ENCODE measurements around the gene FBLN2. TPM values are rescaled to one million over a fixed set of nuclear protein-coding genes. Genes with fewer than 3 reads are reported as not detected.

FBLN2 gene
- total and polyA plus RNA-seq, 2 of the 13 experiments (the other 11 are each of a cell fraction or from before 2014, with no cell fraction given), result not detected

DNA sequence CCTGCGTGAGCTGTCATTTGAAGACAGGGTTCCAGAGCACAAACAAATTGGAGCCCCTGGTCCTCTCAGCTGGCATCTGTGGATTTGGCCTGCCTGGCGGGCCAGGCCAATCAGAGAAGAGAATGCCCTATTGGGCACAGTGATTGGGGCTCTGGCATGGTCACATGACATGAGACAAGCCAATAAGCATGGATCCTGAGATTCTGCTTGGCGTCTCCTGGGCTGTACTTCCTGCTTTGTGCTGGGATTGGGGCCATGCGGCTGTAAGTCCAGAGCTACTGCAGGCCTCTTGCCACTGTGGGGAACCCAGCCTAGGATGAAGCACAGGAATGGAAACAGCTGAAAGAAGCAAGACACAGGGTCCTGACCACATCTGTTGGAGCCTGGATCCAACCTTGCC lies 121.4 kb downstream of the FBLN2 start:
- in situ Hi-C loops (cut with HindIII; ENCODE audit: extremely low pct_ligation_motif_present, low pct_unique_long_range_greater_than_20kb), result no loop called here
- 0% methylated on average over 2 of the region's 4 CpGs for WGBS (ENCODE audit: low lambda C conversion rate)
- POLR2A ChIA-PET, result no interaction called here

DNA sequence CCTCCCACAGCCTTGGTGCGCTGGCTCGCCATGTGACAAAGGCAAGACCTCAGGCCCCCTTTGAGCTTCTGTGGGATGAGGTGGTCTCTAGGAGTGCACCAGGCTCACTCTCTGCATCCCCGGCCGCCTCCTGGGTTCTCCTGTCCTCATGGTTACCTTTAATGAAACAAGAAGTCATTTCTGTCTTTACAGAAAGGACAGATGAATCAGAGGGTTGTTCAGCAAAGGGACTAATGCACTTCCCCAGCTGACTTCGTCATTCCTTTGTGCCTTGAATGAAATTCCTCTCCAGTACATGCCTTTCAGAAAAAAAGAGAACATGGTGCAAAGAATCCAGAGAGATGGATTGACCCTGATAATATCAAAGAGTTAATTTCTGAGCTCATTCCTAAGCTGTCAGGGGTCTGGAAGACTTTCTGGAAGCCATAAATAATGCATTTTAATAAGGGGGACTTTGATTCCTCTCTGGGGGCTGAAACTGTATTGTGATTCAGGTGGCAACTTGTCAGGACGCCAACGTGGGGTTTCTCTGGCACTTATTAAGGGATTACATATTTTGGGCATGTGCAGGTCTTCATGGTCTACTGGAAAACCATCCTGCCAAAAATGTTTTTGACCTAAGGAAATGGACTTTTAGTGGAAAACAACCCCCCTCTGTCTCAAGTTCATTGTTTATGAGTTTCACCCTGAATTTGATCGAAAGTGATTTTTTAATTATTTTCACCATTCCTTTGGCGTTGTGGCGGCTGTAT lies 122.7 kb downstream of the FBLN2 start:
- DNase-seq (ENCODE audit: low spot score) (no peak), FAIRE-seq (no peak), ATAC-seq (no peak)
- Histone ChIP-seq H3K4me3 (replicated peaks in 1 of 3; ENCODE audit: insufficient read depth in 1 of 3, low read depth in 2 of 3, low read length in 3 of 3) (no peak overlapping the region), H3K27ac (ENCODE audit: extremely low read length, insufficient read depth, low read length) (no peak overlapping the region), H3K27me3 (ENCODE audit: control insufficient read depth in 1 of 2, insufficient read depth in 2 of 2, low read length in 2 of 2) (peaks cover 3 to 38% of the 10 kb centered on the region in 2 experiments; a peak in 4 of 5 replicates), H3K79me2 (ENCODE audit: insufficient read depth, low read length) (no peaks in the 10 kb centered on the region), H3K36me3 (replicated peaks in 1 of 2; ENCODE audit: control insufficient read depth in 1 of 2, insufficient read depth in 2 of 2, low read length in 2 of 2) (no peaks in the 10 kb centered on the region), H4K20me1 (ENCODE audit: insufficient read depth, low read length) (no peaks in the 10 kb centered on the region), H3K4me1 (ENCODE audit: insufficient read depth, low read length) (peaks cover 23% of the 10 kb centered on the region), H3K4me2 (ENCODE audit: low read depth, low read length) (no peak overlapping the region), H3K9ac (ENCODE audit: insufficient read depth, low read depth, low read length) (no peak overlapping the region), H3K9me3 (ENCODE audit: low read length) (no peaks in the 10 kb centered on the region), H2AFZ (ENCODE audit: low read length) (no peak overlapping the region)
- BruUV-seq (replicated peaks), result no TSS peak
- TF ChIP-seq MTF1 (CRISPR knock-in tag; IDR thresholded peaks at IDR 0.05), result no peak
- no peak for TF ChIP-seq ZNF432 (CRISPR knock-in tag; IDR thresholded peaks at IDR 0.05; ENCODE audit: borderline replicate concordance)
- in situ Hi-C loops (cut with HindIII; ENCODE audit: extremely low pct_ligation_motif_present, low pct_unique_long_range_greater_than_20kb), result no loop called here
- ChIA-PET CTCF (ENCODE audit: low intra/inter-chr PET ratio, low total read pairs) (no interaction called here), POLR2A (no interaction called here)
- WGBS (ENCODE audit: low lambda C conversion rate), result 2% methylated on average over 6 of the region's 10 CpGs
- intact Hi-C loops (cut with micrococcal nuclease; ENCODE audit: unreplicated experiment), result no loop called here

More for the DNA sequence above, 121.4 kb downstream of the FBLN2 start:
- Histone ChIP-seq H4K20me1 (ENCODE audit: insufficient read depth, low read length) (no peaks in the 10 kb centered on the region), H3K4me3 (replicated peaks in 1 of 3; ENCODE audit: insufficient read depth in 1 of 3, low read depth in 2 of 3, low read length in 3 of 3) (no peak overlapping the region), H2AFZ (ENCODE audit: low read length) (no peak overlapping the region), H3K27me3 (ENCODE audit: control insufficient read depth in 1 of 2, insufficient read depth in 2 of 2, low read length in 2 of 2) (peaks cover 3 to 35% of the 10 kb centered on the region in 2 experiments; a peak in 4 of 5 replicates), H3K79me2 (ENCODE audit: insufficient read depth, low read length) (no peaks in the 10 kb centered on the region), H3K36me3 (replicated peaks in 1 of 2; ENCODE audit: control insufficient read depth in 1 of 2, insufficient read depth in 2 of 2, low read length in 2 of 2) (no peaks in the 10 kb centered on the region), H3K9ac (ENCODE audit: insufficient read depth, low read depth, low read length) (no peak overlapping the region), H3K27ac (ENCODE audit: extremely low read length, insufficient read depth, low read length) (no peak overlapping the region), H3K9me3 (ENCODE audit: low read length) (no peaks in the 10 kb centered on the region), H3K4me1 (ENCODE audit: insufficient read depth, low read length) (peaks cover 23% of the 10 kb centered on the region), H3K4me2 (ENCODE audit: low read depth, low read length) (no peak overlapping the region)
- ATAC-seq (no peak), DNase-seq (ENCODE audit: low spot score) (no peak), FAIRE-seq (no peak)
- intact Hi-C loops (cut with micrococcal nuclease; ENCODE audit: unreplicated experiment), result no loop called here
- CTCF ChIA-PET (ENCODE audit: low intra/inter-chr PET ratio, low total read pairs), result no interaction called here
- TF ChIP-seq ZNF761 (CRISPR knock-in tag; conservative IDR thresholded peaks at IDR 0.05) (no peak), NFYB (CRISPR knock-in tag; IDR thresholded peaks at IDR 0.05) (peak; percentile 38; the same call in 1 of the 2 replicates)
- BruUV-seq (replicated peaks), result no TSS peak

Data from HepG2 (cell line).